RWPE1 (cell line): ENCODE results near the gene ASB4.

Experiments used
- CTCF ChIA-PET: fragments of 350-600 bp; sonication (Branson Sonifier 250); formaldehyde crosslinking; extraction: SDS; loops from one replicate; lab custom pipeline; 2021; lab: Yijun Ruan, JAX
- POLR2A ChIA-PET: fragments of 400-600 bp; formaldehyde crosslinking; extraction: SDS; loops from one replicate; lab custom pipeline; 2020; ENCODE audit warnings: antibody characterized with exemption; ENCODE audit not compliant: low non-redundant PET; lab: Yijun Ruan, JAX
- DNase-seq: peaks from one replicate; pipeline ENCODE4 v3.0.0; 2012; ENCODE audit warnings: low spot score
- H3K27ac ChIP-seq: fragments of 450-650 bp; 2 replicates; pipeline ENCODE4 v1.5.1; 2017
- TF ChIP-seq, protein P1 (sequence below): fragments of 450-650 bp; conservative IDR thresholded peaks from 2 replicates; pipeline ENCODE4 v1.5.1; 2017; ENCODE audit warnings: low read depth, mild to moderate bottlenecking

Gene ASB4

DNA sequence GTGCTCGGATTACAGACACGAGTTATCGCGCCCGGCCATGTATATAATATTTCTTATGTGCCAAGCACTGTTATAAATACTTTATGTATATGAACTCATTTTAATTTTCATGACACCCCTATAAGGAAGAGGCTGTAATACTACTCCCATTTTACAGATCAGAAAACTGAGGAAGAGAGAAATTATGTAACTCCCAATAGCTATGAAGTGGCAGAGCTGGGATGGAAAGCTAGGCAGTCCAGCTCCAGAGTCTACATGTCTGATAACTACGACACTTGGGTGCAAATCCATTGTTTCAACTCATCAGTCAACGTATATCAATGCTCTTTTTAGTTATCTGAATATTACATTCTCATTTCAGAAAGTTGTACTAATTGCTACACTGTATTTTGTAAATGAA lies 93.6 kb downstream of the ASB4 start:
- ChIA-PET CTCF (interaction anchor here (0.5 kb wide), 1 partner anchor 139 kb away, joined by 3 read pairs; no protein-coding TSS in a partner anchor), POLR2A (no interaction called here)
- TF ChIP-seq, protein P1, sequence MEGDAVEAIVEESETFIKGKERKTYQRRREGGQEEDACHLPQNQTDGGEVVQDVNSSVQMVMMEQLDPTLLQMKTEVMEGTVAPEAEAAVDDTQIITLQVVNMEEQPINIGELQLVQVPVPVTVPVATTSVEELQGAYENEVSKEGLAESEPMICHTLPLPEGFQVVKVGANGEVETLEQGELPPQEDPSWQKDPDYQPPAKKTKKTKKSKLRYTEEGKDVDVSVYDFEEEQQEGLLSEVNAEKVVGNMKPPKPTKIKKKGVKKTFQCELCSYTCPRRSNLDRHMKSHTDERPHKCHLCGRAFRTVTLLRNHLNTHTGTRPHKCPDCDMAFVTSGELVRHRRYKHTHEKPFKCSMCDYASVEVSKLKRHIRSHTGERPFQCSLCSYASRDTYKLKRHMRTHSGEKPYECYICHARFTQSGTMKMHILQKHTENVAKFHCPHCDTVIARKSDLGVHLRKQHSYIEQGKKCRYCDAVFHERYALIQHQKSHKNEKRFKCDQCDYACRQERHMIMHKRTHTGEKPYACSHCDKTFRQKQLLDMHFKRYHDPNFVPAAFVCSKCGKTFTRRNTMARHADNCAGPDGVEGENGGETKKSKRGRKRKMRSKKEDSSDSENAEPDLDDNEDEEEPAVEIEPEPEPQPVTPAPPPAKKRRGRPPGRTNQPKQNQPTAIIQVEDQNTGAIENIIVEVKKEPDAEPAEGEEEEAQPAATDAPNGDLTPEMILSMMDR = no peak
- no peak overlapping the region for H3K27ac ChIP-seq
- no peak for DNase-seq

GRCh38 chr7:95581467-95581866 lies 95.7 kb downstream of the ASB4 start:
- no peak for DNase-seq
- TF ChIP-seq, protein P1 = no peak
- ChIA-PET POLR2A (no interaction called here), CTCF (no interaction called here)
- H3K27ac ChIP-seq = no peak overlapping the region

DNA sequence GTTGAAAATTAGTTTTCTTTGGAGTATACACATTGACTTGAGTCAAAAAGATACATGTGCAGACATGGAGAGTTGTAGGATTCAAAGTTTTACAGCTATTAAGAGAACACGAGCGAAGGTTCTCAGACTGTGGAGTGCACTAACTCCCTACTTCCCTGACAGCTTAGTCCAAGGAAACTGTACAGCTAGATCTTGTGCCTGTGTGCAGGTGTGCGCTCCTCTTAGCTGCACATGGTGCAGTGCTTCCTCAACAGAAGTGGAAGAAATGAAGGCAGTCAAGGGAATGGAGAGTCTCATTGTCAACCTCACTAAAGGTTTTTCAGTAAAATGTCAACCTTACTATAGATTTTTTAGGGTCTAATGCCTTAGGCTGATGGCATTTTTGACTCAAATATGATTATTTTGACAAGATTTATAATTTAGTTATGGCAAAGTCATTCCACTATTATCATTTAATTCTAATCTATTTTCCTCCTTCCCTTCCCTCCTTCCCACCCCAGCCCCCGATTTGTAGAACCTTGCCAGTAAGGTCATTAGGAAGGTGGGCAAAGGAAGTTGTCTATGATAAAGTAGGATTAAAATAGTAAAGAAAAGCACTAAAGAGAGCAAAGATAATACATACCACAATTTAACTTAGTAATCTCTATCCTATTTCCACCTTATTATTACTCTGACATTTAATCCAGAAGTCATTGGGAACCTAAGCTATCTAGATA lies 97.0 kb downstream of the ASB4 start:
- CTCF ChIA-PET = no interaction called here
- no peak overlapping the region for H3K27ac ChIP-seq
- TF ChIP-seq, protein P1 = no peak
- no peak for DNase-seq
- POLR2A ChIA-PET = no interaction called here

GRCh38 chr7:95583834-95584621 lies 98.3 kb downstream of the ASB4 start:
- CTCF ChIA-PET = interaction anchor here (0.5 kb wide), 1 partner anchor 69 kb away, joined by 7 read pairs; no protein-coding TSS in a partner anchor
- H3K27ac ChIP-seq = no peak overlapping the region
- TF ChIP-seq, protein P1 = no peak
- POLR2A ChIA-PET = no interaction called here
- DNase-seq = no peak

DNA sequence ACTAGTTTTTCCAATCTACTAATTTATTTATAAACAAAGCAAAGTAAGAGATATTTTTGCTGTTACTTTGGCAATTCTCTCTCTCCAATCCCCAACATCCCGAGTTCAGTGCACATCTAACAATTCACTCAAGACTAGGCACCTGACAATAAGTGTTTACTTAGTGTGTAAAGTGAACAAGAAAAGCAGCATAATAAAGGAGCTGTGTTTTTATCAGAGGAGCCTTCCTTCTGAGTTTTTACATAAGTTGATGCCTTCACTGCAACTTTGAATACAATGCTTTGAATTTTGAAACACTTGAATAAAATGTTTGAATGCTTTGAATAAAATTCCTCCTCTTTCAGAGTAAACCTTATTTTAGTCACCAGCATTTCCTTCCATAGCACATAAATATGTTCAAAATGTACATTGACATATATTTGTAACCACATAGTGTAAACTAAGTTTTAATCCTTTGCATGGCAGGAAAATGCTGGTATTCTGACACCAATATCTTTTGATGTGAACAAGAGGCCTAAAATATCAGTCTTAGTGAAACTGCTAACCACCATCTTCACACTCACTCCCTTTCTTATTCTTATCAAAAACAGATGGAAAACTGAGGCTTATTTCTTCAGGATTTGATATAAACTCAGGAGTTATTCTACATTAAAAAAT lies 99.2 kb downstream of the ASB4 start:
- CTCF ChIA-PET = interaction anchor here (0.7 to 0.9 kb wide), 2 partner anchors 40 to 296 kb away, joined by 3 read pairs; no protein-coding TSS in a partner anchor

More for the DNA sequence above, 99.2 kb downstream of the ASB4 start:
- no peak for DNase-seq
- TF ChIP-seq, protein P1 = no peak
- POLR2A ChIA-PET = no interaction called here
- H3K27ac ChIP-seq = no peak overlapping the region
